H1 (cell line): ENCODE data around the gene CCDC73. TPM values are rescaled to one million over a fixed set of nuclear protein-coding genes. Genes with fewer than 3 reads are reported as not detected.

Experiments
- CTCF ChIA-PET: fragments of 300-600 bp; sonication (Branson Sonifier 250); formaldehyde crosslinking; loops from one replicate; lab custom pipeline; 2021; ENCODE audit not compliant: partially characterized antibody; lab: Charles Lee
- POLR2A ChIA-PET: fragments of 300-600 bp; sonication (Branson Sonifier 250); formaldehyde crosslinking; loops from one replicate; lab custom pipeline; 2021; ENCODE audit warnings: inconsistent platforms; ENCODE audit not compliant: partially characterized antibody; lab: Charles Lee
- DNase-seq, 2 experiments: peaks; one replicate each; pipeline versions ENCODE4 v3.0.0 to v3.0.0-alpha.2; 2010 to 2022; ENCODE audit warnings: low spot score in 2 of 2, low read depth in 1 of 2, mixed read lengths in 1 of 2
- FAIRE-seq: peaks from 2 replicates; lab custom pipeline; 2011; peaks lifted over from hg19 to GRCh38; lab: Jason Lieb, UNC
- H2AFZ ChIP-seq: 2 replicates; pipeline ENCODE4 v1.8.1; 2012; ENCODE audit warnings: low read length, inconsistent platforms
- H2AK5ac ChIP-seq: 2 replicates; pipeline ENCODE4 v1.6.1; 2013; ENCODE audit warnings: low read depth, low read length
- H2BK120ac ChIP-seq: replicated peaks from 2 replicates; pipeline ENCODE3; 2013; ENCODE audit warnings: low read depth, low read length, inconsistent platforms
- H2BK12ac ChIP-seq: 2 replicates; pipeline ENCODE4 v1.6.1; 2013; ENCODE audit warnings: low read depth, low read length
- H2BK15ac ChIP-seq: 2 replicates; pipeline ENCODE4 v1.6.1; 2013; ENCODE audit warnings: low read length
- H2BK20ac ChIP-seq: 2 replicates; pipeline ENCODE4 v1.6.1; 2013; ENCODE audit warnings: low read length
- H2BK5ac ChIP-seq: 2 replicates; pipeline ENCODE4 v1.6.1; 2013; ENCODE audit warnings: low read depth, low read length
- H3K14ac ChIP-seq: 2 replicates; pipeline ENCODE4 v1.6.1; 2013; ENCODE audit warnings: inconsistent platforms; ENCODE audit not compliant: insufficient read length
- H3K18ac ChIP-seq: 2 replicates; pipeline ENCODE4 v1.6.1; 2013; ENCODE audit warnings: low read length; ENCODE audit errors: extremely low read depth
- H3K23ac ChIP-seq: 2 replicates; pipeline ENCODE4 v1.6.1; 2013; ENCODE audit warnings: inconsistent platforms; ENCODE audit not compliant: insufficient read length
- H3K23me2 ChIP-seq: 2 replicates; pipeline ENCODE4 v1.6.1; 2013; ENCODE audit warnings: low read depth, low read length
- H3K27ac ChIP-seq: 2 replicates; pipeline ENCODE4 v1.6.1; 2011; ENCODE audit warnings: low read depth, low read length, inconsistent platforms
- H3K27me3 ChIP-seq, 4 experiments: replicated peaks in 1 of 4; 1 replicate in 1 of 4; 2 replicates in 3 of 4; pipeline versions ENCODE4 v1.6.1 to v1.8.1; 2011 to 2013; ENCODE audit warnings: low read length in 3 of 4, mild to moderate bottlenecking in 3 of 4, inconsistent platforms in 2 of 4, mixed read lengths in 2 of 4, moderate library complexity in 1 of 4; ENCODE audit not compliant: control insufficient read depth in 3 of 4, insufficient read depth in 3 of 4; ENCODE audit errors: extremely low read depth in 1 of 4
- H3K36me3 ChIP-seq, 4 experiments: 2 replicates each; pipeline versions ENCODE4 v1.6.1 to v1.8.1; 2011 to 2013; ENCODE audit warnings: mild to moderate bottlenecking in 4 of 4, low read length in 3 of 4, moderate library complexity in 2 of 4, control low read depth in 1 of 4, inconsistent platforms in 1 of 4; ENCODE audit not compliant: insufficient read depth in 4 of 4, control insufficient read depth in 2 of 4
- H3K4ac ChIP-seq: replicated peaks from 2 replicates; pipeline ENCODE3; 2013; ENCODE audit warnings: low read length, low read depth, mixed read lengths, inconsistent platforms; ENCODE audit not compliant: insufficient read length
- H3K4me1 ChIP-seq, 4 experiments: replicated peaks in 1 of 4; 1 replicate in 1 of 4; 2 replicates in 3 of 4; pipeline versions ENCODE4 v1.6.1 to v1.8.1; 2011 to 2013; ENCODE audit warnings: low read length in 3 of 4, inconsistent platforms in 2 of 4, mixed read lengths in 1 of 4; ENCODE audit not compliant: insufficient read depth in 4 of 4, control insufficient read depth in 3 of 4
- H3K4me2 ChIP-seq, 2 experiments: 2 replicates each; pipeline versions ENCODE4 v1.6.1 to v1.8.1; 2011 to 2013; ENCODE audit warnings: low read depth in 2 of 2, low read length in 2 of 2, control low read depth in 1 of 2, inconsistent platforms in 1 of 2, mild to moderate bottlenecking in 1 of 2; ENCODE audit not compliant: insufficient read depth in 1 of 2
- H3K4me3 ChIP-seq, 4 experiments: fragments of 200-600, 300-600 bp in 1 of 4; sonication (generic), shearing (Covaris generic), sonication (Bioruptor Twin) in 1 of 4; 2 replicates each; pipeline versions ENCODE4 v1.5.1 to v1.8.1; 2011 to 2016; ENCODE audit warnings: low read length in 4 of 4, low read depth in 3 of 4, control low read depth in 2 of 4, inconsistent platforms in 2 of 4, mild to moderate bottlenecking in 2 of 4, mixed read lengths in 1 of 4, moderate library complexity in 1 of 4; ENCODE audit not compliant: insufficient read depth in 2 of 4; ENCODE audit errors: extremely low read depth in 1 of 4
- H3K56ac ChIP-seq: replicated peaks from 2 replicates; pipeline ENCODE3; 2013; ENCODE audit warnings: low read depth, mild to moderate bottlenecking, mixed read lengths, low read length, inconsistent platforms; ENCODE audit not compliant: insufficient read length
- H3K79me1 ChIP-seq: 2 replicates; pipeline ENCODE4 v1.6.1; 2013; ENCODE audit warnings: low read depth, low read length, control low read depth
- H3K79me2 ChIP-seq, 2 experiments: 2 replicates each; pipeline versions ENCODE4 v1.6.1 to v1.8.1; 2012 to 2013; ENCODE audit warnings: low read length in 2 of 2, mild to moderate bottlenecking in 2 of 2, inconsistent platforms in 1 of 2; ENCODE audit not compliant: insufficient read depth in 2 of 2, control insufficient read depth in 1 of 2
- H3K9ac ChIP-seq, 4 experiments: replicated peaks in 1 of 4; 1 replicate in 1 of 4; 2 replicates in 3 of 4; pipeline versions ENCODE4 v1.6.1 to v1.8.1; 2011 to 2013; ENCODE audit warnings: low read depth in 3 of 4, low read length in 3 of 4, control low read depth in 2 of 4, mild to moderate bottlenecking in 2 of 4, moderate library complexity in 2 of 4, inconsistent platforms in 1 of 4; ENCODE audit errors: extremely low read depth in 1 of 4
- H3K9me3 ChIP-seq, 2 experiments: 2 replicates each; pipeline versions ENCODE4 v1.6.1 to v1.8.1; 2012 to 2013; ENCODE audit warnings: mild to moderate bottlenecking in 2 of 2, moderate library complexity in 2 of 2, control low read depth in 1 of 2, inconsistent platforms in 1 of 2, low read depth in 1 of 2, low read length in 1 of 2, mixed read lengths in 1 of 2; ENCODE audit not compliant: insufficient read depth in 2 of 2
- H4K20me1 ChIP-seq, 2 experiments: replicated peaks in 1 of 2; 2 replicates each; pipeline versions ENCODE3 to v1.8.1; 2011 to 2013; ENCODE audit warnings: inconsistent platforms in 2 of 2, low read length in 2 of 2, mild to moderate bottlenecking in 1 of 2; ENCODE audit not compliant: insufficient read depth in 2 of 2, control insufficient read depth in 1 of 2
- H4K5ac ChIP-seq: 2 replicates; pipeline ENCODE4 v1.6.1; 2013; ENCODE audit warnings: low read length, low read depth, mixed read lengths, inconsistent platforms; ENCODE audit not compliant: insufficient read length
- H4K8ac ChIP-seq: 2 replicates; pipeline ENCODE4 v1.8.0; 2013; ENCODE audit warnings: mild to moderate bottlenecking, moderate library complexity, low read length, inconsistent platforms; ENCODE audit not compliant: insufficient read depth; ENCODE audit errors: extremely low read depth
- H4K91ac ChIP-seq: replicated peaks from 2 replicates; pipeline ENCODE3; 2013; ENCODE audit warnings: low read length, mixed read lengths, inconsistent platforms; ENCODE audit not compliant: insufficient read length
- ASH2L ChIP-seq: fragments of 200-600, 300-600 bp; sonication (generic); IDR thresholded peaks from one replicate; pipeline ENCODE4 v1.7.1; 2017; ENCODE audit warnings: low read length
- CHD2 ChIP-seq: IDR thresholded peaks from 2 replicates; pipeline ENCODE4 v1.6.1; 2012; ENCODE audit warnings: low read length, improper control_type of control experiment
- CTCF ChIP-seq, 3 experiments: IDR thresholded peaks; 1 replicate in 2 of 3; 2 replicates in 1 of 3; pipeline versions ENCODE4 v1.5.1 to v1.6.1; 2011; ENCODE audit warnings: low read length in 3 of 3, mild to moderate bottlenecking in 3 of 3, inconsistent platforms in 2 of 3, low read depth in 1 of 3, moderate library complexity in 1 of 3; ENCODE audit not compliant: insufficient read depth in 1 of 3; ENCODE audit errors: control extremely low read depth in 1 of 3
- HDAC6 ChIP-seq: IDR thresholded peaks from one replicate; pipeline ENCODE4 v1.7.1; 2012; ENCODE audit warnings: low read depth, mild to moderate bottlenecking, inconsistent platforms, low read length, moderate library complexity
- MAX ChIP-seq: IDR thresholded peaks from 2 replicates; pipeline ENCODE4 v1.6.1; 2012; ENCODE audit warnings: inconsistent platforms
- PHF8 ChIP-seq: fragments of 200-600 bp; sonication (generic); conservative IDR thresholded peaks from 2 replicates; pipeline ENCODE4 v1.7.1; 2012; ENCODE audit warnings: low read depth, mild to moderate bottlenecking, inconsistent platforms, low read length, moderate library complexity
- POLR2A ChIP-seq, 2 experiments: IDR thresholded peaks; 1 replicate in 1 of 2; 2 replicates in 1 of 2; pipeline ENCODE4 v1.6.1; 2011; ENCODE audit warnings: low read depth in 2 of 2, low read length in 2 of 2, mild to moderate bottlenecking in 2 of 2; ENCODE audit errors: control extremely low read depth in 1 of 2
- POLR2AphosphoS5 ChIP-seq: IDR thresholded peaks from 2 replicates; pipeline ENCODE4 v1.6.1; 2011; ENCODE audit warnings: low read depth, low read length
- POU5F1 ChIP-seq: IDR thresholded peaks from 2 replicates; pipeline ENCODE4 v1.6.1; 2011; ENCODE audit warnings: low read depth, mild to moderate bottlenecking, low read length, moderate library complexity
- RNF2 ChIP-seq: fragments of 200-900, 300-1000 bp; sonication (generic); IDR thresholded peaks from 2 replicates; pipeline ENCODE4 v1.7.1; 2016; ENCODE audit warnings: borderline replicate concordance, low read depth, mild to moderate bottlenecking, antibody characterized with exemption, low read length; ENCODE audit not compliant: poor library complexity, severe bottlenecking; ENCODE audit errors: missing control alignments
- RXRA ChIP-seq: IDR thresholded peaks from 2 replicates; pipeline ENCODE4 v1.6.1; 2011; ENCODE audit warnings: low read depth, mild to moderate bottlenecking, low read length, moderate library complexity; ENCODE audit not compliant: insufficient read depth
- TAF7 ChIP-seq: optimal IDR thresholded peaks from 2 replicates; pipeline ENCODE3; 2011; ENCODE audit warnings: low read depth, mild to moderate bottlenecking, inconsistent platforms, low read length, moderate library complexity, borderline replicate concordance
- TEAD4 ChIP-seq: IDR thresholded peaks from 2 replicates; pipeline ENCODE4 v1.6.1; 2012; ENCODE audit warnings: low read depth, low read length, inconsistent platforms, mixed read lengths
- polyA plus RNA-seq, 7 experiments: library from polyadenylated mRNA; depleted of rRNA in 3 of 7; stranded (reverse) in 5 of 7; unstranded in 2 of 7; fragments of >200 nt in 5 of 7; fragments of 200-250 nt in 2 of 7; gene quantifications; 1 replicate in 5 of 7; 2 replicates in 1 of 7; 4 replicates in 1 of 7; pipeline versions ENCODE4 v1.2.1 to v1.2.3, GENCODE V29; 2011 to 2013; ENCODE audit warnings: missing spikeins in 2 of 7, mixed read lengths in 2 of 7
- total RNA-seq: library from RNA; stranded (reverse); fragmentation: NEBNext Ultra II Directional; extraction: Animal tissue kit (Norgen Biotek cat#: 25700); gene quantifications from 2 replicates; pipeline ENCODE4 v1.2.1, GENCODE V29; 2021

Gene CCDC73
- total and polyA plus RNA-seq, 2 of the 8 experiments (the other 6 are each of a cell fraction or from before 2014, with no cell fraction given), result not detected

GRCh38 chr11:32772731-32773130 is 21.7 kb downstream of the CCDC73 start:
- FAIRE-seq, result no peak
- no peak for DNase-seq
- no peak overlapping the region for H3K4me3 ChIP-seq

More at GRCh38 chr11:32772731-32773130, 21.7 kb downstream of the CCDC73 start:
- no peak overlapping the region for H2AK5ac ChIP-seq
- H3K23me2 ChIP-seq, result no peaks in the 10 kb centered on the region
- TF ChIP-seq POLR2AphosphoS5 (no peak), MAX (no peak), RXRA (no peak), PHF8 (no peak), ASH2L (no peak), TAF7 (no peak), HDAC6 (no peak), CTCF (IDR thresholded peaks at IDR 0.05; ENCODE audit: control extremely low read depth in 1 of 3, insufficient read depth in 1 of 3, low read depth in 1 of 3, low read length in 3 of 3) (no peak), CHD2 (no peak), POU5F1 (no peak), RNF2 (no peak), TEAD4 (no peak), POLR2A (IDR thresholded peaks at IDR 0.05; ENCODE audit: control extremely low read depth in 1 of 2, low read depth in 2 of 2, low read length in 2 of 2) (no peak)
- H3K56ac ChIP-seq, result no peak overlapping the region
- H4K20me1 ChIP-seq, result no peaks in the 10 kb centered on the region
- no peaks in the 10 kb centered on the region for H3K4me1 ChIP-seq
- H3K9me3 ChIP-seq, result no peaks in the 10 kb centered on the region
- no peak overlapping the region for H3K27ac ChIP-seq
- no peak overlapping the region for H2AFZ ChIP-seq
- H3K36me3 ChIP-seq, result no peaks in the 10 kb centered on the region
- H3K9ac ChIP-seq, result no peak overlapping the region
- H4K91ac ChIP-seq, result no peak overlapping the region
- H2BK12ac ChIP-seq, result no peak overlapping the region
- peaks cover 0 to 2% (median 0%) of the 10 kb centered on the region in 4 experiments; a peak in 1 of 7 replicates for H3K27me3 ChIP-seq
- no peak overlapping the region for H3K4ac ChIP-seq
- no peak overlapping the region for H3K18ac ChIP-seq
- no peak overlapping the region for H2BK15ac ChIP-seq
- no peaks in the 10 kb centered on the region for H3K79me2 ChIP-seq
- H3K4me2 ChIP-seq, result no peak overlapping the region
- H2BK20ac ChIP-seq, result no peak overlapping the region
- no peak overlapping the region for H4K5ac ChIP-seq
- no peak overlapping the region for H2BK5ac ChIP-seq
- no peak overlapping the region for H2BK120ac ChIP-seq
- no peak overlapping the region for H3K14ac ChIP-seq
- no peak overlapping the region for H4K8ac ChIP-seq
- ChIA-PET POLR2A (no interaction called here), CTCF (interaction anchor here (1.0 kb wide), 1 partner anchor 19 kb away, joined by 5 read pairs; no protein-coding TSS in a partner anchor)
- no peak overlapping the region for H3K23ac ChIP-seq
- no peaks in the 10 kb centered on the region; the same call in 1 of the 2 replicates for H3K79me1 ChIP-seq
